ENCODE data around the gene SELENOS.

SELENOS gene

DNA sequence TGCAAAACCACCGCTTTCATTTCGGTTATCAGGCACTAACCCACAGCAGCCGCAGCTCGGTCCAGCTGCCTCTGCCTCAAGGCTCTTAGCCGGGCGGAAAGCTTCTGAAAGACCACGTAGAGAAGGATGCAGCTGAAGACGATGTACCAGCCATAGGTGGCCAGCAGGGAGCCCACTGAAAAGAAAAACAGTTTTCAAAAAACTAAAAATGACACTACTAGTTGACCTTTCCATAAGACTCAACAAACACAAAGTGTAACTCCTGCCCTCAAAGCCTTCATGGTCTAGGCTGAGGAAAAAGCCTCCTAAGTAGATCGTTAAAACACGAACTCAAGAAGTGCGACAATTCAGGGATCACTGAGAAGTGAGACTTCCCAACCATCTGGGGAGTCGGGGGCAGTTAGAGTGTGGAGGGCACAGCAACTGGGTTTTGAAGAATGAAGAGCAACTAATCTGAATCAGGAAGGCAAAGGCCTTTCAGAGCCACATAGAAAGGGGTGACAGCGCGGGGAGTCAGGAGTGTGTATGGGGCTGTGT, 716 bp downstream of the SELENOS start:
- DNase-seq: peak; percentile 48

DNA sequence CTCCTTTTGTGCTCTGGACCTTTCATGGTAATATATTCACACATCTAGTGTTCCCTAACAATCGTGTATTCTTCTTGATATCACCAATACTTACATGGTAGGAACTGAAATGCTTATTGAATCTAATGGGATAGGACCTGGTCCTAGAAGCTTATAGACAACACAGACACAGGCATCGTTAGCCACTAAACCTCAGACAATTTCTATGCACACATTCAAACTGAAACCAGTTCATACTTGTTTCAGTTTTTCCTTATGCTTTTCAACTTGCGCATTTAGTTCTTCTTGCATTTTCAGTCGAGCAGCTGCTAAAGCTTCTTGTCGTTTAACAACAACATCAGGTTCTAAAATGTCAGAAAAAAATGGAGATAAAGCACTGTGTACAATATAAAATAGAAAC, 2.3 kb downstream of the SELENOS start:
- no peak for DNase-seq

DNA sequence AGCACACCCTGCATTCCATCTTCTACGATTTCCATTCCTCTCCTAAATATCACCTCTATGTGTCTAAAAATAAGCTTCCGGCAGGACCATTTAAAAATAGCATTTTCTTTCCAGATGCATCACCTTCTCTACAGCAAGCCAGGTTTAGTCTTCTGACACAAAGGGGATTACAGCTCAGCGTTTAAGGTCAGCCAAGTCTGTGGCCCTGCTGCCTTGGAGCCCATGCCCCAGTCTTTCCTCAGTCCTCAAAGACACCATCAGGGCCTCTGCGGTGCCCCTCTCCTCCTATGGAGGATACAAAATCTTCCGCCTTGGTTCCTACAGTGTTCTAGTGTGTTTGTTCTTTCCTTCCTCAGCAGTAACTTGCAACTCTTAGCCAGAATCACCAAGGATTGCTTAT, 3.8 kb downstream of the SELENOS start:
- DNase-seq: no peak

DNA sequence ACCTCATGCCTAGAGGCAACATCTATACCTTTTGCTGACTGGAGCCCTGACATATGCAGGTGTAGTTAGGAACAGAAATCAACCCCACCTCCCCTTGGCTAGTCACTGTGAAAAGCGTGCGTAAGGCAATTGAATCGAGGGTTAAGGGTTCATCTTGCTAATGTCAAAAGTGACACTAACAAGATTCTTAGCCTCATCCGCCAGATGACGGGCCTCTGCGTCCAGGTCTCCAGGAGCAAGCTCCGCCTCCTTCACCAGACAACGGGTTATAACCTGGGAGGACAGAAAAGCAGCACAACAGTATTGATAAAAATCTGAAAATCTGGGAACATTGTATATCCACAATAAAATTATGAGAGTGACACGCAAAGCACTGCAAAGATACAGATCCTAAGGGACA, 4.7 kb downstream of the SELENOS start:
- no peak for DNase-seq

DNA sequence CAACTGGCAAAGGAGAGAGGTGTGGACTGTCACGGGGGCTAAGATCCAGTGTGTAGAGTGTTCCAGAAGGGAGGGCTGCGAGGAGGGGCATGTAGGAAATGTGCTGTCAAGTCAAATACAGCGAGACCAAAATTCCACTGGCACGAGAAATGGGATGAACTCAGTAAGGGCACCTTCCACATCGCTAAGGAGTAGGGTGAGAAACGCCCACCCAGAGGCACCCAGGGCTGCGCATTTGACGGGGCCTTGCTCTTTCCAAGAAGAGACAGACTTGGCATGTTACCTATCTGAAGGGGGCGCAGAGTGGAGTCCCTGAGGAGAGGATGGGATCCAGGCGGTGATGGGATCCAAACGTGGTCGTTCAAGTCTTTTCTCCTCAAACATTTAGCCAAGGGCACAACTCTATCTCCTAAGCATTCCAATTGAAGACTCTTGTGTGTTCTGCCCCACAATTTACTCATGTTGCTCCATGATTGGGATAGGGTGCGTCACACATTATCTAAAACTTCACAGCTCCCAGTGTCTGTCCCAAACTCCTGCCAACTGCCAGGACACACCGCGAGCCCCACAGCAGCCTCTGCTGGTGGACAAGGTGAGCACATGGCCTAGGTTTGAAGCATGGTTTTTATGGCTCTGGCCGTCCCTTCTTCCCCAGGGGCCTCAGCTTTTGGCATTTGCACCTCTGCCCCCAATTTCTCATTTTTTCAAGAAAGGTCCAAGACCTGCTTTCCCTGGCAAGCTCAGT, 7.6 kb downstream of the SELENOS start:
- peak; percentile 25 for DNase-seq

DNA sequence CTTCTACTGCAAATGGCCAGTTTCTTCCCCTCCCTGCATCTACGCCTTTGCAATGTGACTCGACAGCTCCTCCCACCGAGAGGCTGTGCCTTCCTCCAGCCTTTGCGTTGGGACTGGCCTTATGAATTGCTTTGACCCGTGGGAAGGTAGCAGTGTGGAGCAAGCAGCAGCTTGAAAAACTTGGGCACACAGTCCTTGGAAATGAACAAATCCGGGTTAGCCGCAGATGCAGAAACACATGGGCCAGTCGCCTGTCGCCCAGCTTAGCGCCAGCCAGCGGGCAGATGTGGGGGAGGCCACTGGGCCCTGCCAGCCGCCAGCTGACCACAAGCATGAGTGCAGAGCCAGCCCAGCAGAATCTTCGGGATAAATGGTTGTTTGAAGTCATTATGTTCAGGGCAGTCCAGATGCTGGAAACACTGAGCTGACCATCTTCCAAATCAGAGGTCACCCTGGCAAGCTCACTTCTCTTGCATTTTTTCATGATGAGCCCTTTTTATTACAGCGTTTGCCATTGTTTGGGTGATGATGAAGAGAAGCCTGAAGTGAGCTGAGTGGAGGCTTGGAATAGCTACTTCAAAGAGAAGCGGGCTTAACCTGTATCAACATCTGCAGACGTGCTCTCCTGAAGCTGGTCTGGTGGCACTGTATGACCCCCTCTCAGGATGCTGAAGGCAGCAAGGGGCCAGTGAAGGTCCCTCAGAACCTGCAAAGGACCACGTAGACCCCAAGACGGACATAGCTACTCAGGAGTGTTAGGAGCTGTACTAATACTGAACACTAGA, 9.8 kb downstream of the SELENOS start:
- DNase-seq: peak; percentile 13

DNA sequence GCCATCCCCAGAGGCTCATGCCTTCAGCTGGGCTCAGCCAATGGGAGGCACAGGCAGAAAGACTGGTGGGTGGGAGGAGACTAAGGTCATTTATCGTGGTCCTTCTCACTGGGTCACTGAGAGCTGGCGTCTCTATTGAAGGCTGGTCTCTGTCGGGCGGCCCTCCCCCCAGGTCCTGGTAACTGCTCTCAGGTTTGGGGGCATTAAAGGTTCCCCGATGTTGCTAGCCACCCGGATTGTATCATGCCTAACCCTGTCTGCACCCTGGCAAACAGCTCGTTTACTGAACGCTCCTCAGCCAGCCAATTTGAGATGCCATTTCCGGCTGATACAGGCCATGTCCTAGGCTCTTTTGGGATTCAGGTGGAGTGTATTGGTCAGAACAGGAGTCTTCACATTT, 10.5 kb downstream of the SELENOS start:
- no peak for DNase-seq

DNA sequence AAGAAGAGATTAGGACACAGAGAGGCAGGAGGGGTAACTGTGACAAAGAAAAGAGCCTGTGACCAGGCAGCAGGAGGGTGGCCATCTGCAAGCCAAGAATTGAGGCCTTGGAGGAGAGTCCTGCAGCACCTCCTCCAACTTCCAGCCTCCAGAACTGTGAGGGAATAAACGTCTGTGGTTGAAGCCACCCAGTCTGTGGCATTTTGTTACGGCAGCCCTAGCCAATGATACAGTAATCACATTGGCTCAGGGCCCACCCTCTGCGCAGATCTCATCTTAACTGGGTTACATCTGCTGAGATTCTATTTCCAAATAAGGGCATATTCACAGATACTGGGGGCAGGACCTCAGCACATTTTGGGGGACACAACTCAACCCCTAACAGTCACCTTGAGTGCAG, 11.3 kb downstream of the SELENOS start:
- DNase-seq: no peak

DNA sequence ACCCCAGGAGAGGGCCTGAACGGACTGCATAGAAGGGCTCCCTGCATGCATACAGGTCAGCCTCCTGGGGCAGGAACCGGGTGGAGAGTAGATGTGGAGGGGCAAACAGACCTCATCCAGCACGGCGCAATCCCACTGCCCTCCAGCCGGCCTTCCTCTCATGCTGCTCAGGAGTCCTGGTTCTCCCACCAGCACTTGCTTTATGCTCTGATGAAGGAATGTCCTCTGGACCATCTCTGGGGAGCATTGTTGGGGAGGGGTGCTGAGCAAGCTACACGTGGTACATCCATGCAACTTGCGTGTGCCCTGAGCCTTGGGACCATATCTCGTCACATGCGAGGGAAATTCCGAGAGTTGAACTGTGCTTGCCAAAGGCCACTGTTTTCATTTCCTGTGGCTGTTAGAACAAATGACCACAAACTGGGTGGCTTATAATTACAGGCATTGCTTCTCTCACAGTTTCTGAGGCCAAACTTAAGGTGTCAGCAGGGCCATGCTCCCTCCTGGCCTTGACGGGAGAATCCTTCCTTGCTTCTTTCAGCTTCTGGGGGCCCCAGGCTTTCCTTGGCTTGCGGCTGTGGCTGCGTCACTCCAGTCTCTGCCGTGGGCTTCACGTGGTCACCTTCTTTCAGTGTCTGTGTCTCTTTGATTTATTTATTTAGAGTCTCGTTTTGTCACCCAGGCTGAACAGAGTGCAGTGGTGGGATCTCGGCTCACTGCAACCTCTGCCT, 12.2 kb downstream of the SELENOS start:
- DNase-seq: no peak

DNA sequence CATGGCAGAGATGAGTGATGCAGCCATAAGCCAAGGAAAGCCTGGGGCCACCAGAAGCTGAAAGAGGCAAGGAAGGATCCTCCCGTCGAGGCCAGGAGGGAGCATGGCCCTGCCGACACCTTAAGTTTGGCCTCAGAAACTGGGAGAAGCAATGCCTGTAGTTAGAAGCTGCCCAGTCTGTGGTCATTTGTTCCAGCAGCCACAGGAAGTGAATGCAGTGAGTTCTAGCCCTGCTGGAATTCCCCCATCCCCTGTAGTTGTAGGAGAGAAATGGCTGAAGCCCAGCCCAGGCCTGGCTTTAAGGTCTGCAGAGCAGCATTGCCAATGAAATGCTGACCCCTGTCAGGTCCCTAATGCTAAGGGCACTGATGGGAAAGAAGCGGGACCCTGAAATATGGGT, 13.3 kb downstream of the SELENOS start:
- no peak for DNase-seq

DNA sequence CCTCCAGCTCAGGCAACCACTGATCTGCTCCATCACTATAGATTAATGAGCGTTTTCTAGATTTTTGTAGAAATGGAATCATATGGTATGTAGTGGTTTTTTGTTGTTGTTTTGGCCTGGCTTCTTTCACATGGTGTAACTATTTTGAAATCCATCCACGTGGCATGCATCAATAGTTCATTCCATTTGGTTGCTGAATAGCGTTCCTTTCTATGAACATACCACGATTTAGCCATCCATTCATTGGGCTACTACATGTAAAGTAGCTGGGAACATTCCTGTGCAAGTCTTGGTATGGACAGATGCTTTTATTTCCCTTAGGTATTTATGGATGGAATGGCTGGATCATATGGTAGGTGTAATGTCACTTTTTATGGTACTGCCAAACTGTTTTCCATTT, 14.7 kb downstream of the SELENOS start:
- DNase-seq: no peak

DNA sequence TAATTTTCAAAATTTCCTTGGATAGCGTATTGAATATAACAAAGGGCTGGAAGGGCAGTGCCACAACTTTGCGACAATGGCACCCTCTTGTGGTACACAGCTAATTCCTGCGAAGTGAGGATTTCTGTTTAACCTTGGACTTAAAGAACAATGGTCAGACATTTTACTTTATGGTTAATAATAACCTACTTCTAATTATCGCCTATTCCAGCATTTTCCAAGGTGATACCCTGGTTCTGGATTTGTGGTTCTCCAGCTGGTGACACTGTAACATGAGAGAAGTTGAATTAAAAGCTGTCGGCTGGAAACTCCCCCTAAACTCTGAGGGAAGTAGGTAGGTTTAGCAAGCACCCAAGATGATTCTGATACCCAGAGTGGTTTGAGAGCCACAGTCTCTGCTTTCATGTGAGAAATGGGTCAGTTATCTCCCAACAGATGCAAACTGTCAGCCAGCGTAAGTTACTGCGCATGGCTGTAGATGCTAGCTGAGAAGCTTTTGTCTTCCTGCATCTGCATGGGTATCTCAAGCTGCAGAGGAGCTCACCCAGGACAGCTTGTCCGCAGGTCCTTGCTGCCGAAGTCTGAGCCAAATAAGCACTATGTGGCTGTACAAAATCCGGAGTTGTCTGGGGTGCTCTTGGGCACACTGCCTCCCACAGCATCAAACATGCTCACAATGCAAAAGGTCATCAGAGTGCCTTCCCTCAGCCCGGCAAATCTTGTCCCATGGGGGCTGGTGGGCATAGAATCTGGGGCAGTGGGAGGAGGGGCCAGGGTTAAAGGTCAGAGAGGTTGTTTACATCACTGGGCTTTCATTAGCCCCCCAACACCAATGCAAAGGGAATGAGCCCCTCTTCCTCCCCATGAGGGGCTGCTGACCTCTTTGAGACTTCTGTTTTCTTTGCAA, 18.8 kb downstream of the SELENOS start:
- peak; percentile 81 for DNase-seq

DNA sequence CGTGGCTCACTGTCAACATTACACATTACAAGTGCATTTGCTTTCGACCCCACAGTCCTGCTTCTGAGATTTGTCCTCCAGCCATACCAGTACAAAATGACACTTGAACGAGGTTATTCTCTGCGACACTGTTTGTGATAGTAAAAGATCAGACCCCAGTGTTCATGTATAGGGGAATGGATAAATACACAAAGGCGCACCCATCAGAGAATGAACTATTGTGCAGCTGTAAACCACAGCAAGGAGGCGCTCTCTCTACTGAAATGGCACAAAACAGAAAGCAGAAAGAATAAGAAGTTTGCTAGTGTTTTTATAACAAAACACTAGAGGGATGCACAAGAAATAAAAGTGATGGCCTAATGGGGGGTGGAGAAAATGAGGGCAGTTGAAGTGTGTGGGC, 20.5 kb downstream of the SELENOS start:
- DNase-seq: peak; percentile 39

DNA sequence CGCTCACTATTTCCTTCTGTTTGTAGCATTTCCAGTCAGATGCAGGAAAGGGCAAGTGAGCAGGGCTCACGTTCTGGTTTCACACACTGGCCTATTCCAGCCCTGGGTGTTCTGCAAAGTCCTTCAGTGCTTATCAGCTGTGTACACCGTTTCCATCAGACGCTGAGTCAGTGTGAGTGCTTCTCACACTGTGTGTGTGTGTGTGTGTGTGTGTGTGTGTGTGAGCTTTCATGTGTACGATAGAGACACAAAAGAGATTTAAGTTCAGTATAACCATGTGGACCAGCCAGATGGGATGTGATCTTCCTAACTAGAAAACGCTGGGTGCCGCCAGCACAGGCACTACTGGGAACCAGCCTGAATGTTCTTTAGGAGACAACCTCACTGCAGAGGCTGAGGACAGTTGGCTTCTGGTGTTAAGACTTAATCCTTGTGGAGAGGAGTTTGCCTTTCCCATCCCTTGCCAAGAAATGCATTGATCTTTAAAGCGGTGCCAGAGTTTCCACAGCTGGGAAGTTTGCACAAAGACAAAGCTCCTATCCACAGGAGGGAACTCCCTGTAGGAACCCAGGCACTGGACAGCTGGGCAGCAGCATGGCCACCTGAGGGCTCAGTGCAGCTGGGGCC, 21.6 kb downstream of the SELENOS start:
- peak; percentile 83 for DNase-seq

DNA sequence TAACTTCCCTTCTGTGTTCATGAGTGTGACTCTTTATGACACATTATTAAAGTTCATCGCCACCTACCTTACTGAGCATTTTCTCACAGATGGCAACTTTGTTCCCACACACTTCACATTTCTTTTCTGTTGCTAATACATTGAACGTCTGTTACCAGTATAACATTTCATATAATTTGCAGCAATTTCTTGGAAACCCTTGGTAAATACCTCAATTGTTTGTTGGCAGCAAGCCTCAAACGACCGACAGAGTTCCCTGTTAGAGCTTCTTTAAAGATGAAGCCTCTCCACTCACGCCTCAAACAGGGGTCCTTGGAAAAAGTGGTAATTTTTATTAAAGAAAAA, 22.3 kb downstream of the SELENOS start:
- DNase-seq: peak; percentile 51

DNA sequence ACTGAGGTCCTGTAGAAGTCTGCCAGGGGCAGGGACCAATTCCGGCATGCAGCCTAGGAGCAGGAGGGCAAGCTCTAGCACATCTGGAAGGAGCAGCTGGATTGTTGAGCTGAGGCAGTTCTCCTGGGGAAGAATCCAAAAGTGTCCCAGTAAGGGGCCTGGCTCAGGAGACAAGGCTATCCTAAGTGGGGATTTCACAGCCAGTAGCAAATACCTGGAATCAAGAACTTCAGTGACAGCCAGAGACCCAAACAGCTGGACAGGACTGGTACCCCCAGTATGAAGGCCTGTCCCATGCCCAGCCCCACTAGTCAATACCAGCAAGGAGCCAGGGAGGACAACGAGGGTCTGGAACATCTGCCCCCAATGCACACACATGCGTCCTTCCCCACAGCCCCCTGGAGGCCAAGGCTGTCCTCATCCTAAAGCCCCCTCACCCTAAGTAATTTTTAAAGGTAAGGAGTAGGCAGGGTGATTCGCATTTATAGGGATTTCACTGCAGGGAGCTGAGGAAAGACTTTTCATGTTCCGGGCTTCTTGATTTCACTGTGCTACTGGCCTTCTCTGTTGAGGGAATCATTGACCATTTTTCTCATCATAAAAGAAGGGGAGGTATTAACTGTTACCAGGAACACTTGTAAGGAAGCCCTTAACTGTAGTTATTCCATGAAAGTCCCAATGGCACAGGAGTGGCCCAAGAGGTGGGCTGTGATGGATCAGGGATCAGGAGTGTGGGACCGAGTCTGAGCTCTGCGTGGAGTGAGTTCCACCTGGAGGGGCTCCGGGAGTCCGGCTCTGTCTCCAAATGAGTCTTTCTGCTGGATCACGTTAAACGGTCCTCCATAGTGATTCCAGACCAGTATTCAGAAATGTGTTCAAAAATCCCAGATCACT, 22.9 kb downstream of the SELENOS start:
- DNase-seq: no peak

DNA sequence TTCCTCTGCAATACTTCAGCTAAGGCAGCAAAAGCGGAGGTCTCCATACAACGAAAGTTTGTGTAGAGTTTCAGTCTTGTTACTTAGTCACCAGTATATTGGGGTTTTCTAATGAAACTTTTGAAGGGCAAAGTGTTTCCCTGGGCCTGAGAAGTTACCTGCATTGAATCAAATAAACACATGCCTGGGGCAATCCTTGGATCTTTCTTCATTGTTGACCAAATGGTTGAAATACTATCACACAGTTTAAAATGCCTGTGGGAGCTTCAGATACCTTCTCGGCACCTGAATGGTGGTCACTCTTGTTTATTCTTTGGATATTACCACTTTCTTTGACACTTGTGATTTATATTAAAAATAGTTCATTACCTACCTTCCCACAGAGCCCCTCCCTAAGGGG, 24.4 kb downstream of the SELENOS start:
- peak; percentile 27 for DNase-seq

DNA sequence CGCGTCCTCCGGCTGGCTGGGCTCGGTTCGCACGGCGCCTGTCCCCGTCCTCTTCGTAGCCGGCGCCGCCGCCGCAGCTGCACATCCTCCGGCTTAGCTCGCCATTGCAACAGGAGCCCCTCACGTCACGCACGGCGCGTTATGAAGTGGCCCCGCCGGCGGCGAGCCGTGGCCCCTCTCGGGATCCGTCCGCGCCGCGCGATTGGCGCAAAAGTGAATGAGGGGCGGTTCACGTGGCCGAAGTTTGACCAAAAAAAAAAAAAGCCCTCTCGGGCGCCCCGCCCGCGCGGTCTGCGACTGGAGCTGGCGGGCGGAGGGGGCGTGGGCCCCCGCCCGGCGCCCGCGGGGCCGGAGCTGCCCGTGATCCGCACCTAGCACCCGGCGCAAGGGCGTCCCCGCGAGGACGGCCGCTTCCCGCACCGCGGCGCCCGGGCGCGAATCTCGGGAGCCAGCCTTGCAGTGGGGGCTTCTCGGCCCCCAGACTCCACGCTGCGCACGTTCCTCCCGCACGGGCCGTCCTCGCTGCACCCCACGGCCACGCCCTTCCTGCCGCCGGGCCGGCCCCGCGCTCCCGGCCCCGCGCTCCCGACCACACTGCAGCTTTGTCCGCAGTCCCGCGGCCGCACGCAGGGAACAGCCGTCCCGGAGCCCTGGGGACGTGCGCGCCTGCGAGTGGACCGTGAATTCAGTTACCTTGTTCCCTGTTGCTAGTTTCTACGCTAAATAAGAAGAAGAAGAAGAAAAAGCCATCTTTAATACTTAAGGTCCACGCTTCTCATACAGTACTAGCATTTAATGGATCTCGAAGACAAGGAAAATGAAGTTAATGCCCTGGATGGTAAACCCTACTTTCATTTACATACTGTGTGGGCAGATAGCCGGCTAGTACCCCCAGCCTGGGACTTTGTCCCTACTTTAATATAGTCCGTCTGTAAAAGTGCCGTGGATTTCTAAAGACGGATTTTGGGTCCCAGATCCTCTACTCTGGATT, 25.2 kb downstream of the SELENOS start, which contains the start of gene CHSY1:
CHSY1 (minus strand) TSS at position 219 of the 991 bp plus-strand sequence. CDS start 592 bp downstream, outside the sequence.
- DNase-seq: peak; percentile 95
